ENCODE results near the gene TMCC3. TPM values are rescaled to one million over a fixed set of nuclear protein-coding genes. Genes with fewer than 3 reads are reported as not detected.
A peak's percentile ranks its signal among the peaks of the same experiment; 100 is the strongest.
"Not testable (repeated sequence)": the region's sequence is repeated elsewhere in the genome, so short reads cannot be mapped to it uniquely, and the experiment has no call there.

Gene TMCC3
- total RNA-seq, 4 donors from 2014 or later: 11.2 to 18.1 (median 16.4) TPM

- H3K27ac ChIP-seq: no peak overlapping the region
- no peak for DNase-seq (ENCODE audit: low spot score in 2 of 2)
- peaks cover 47% of the 10 kb centered on the region for H3K4me1 ChIP-seq
- WGBS: 88% methylated on average over 3 of the region's 3 CpGs
- no peaks in the 10 kb centered on the region for H3K36me3 ChIP-seq
- H3K9me3 ChIP-seq: no peaks in the 10 kb centered on the region
- no peak overlapping the region for H3K4me3 ChIP-seq
- H3K27me3 ChIP-seq: no peaks in the 10 kb centered on the region
- TF ChIP-seq POLR2A (IDR thresholded peaks at IDR 0.05): no peak
- TF ChIP-seq POLR2AphosphoS5 (IDR thresholded peaks at IDR 0.05): no peak
- TF ChIP-seq EP300 (IDR thresholded peaks at IDR 0.05): no peak
- TF ChIP-seq CTCF (IDR thresholded peaks at IDR 0.05): no peak
These were observed 33.3 kb downstream of the TMCC3 start for GRCh38 chr12:94617101-94617500.

GRCh38 chr12:94616203-94616729, 34.1 kb downstream of the TMCC3 start:
- DNase-seq (ENCODE audit: low spot score in 2 of 2): no peak
- TF ChIP-seq EP300 (IDR thresholded peaks at IDR 0.05) (no peak), POLR2AphosphoS5 (IDR thresholded peaks at IDR 0.05) (no peak), POLR2A (IDR thresholded peaks at IDR 0.05) (no peak), CTCF (IDR thresholded peaks at IDR 0.05) (no peak)
- Histone ChIP-seq H3K9me3 (no peaks in the 10 kb centered on the region), H3K36me3 (no peaks in the 10 kb centered on the region), H3K4me1 (peaks cover 41% of the 10 kb centered on the region), H3K27ac (peak overlapping the region; percentile 63), H3K4me3 (peak overlapping the region; percentile 27), H3K27me3 (no peaks in the 10 kb centered on the region)
- 82% methylated on average over 11 of the region's 11 CpGs for WGBS

- DNase-seq (ENCODE audit: low spot score in 2 of 2): no peak
- Histone ChIP-seq H3K27ac (peak overlapping the region; percentile 63), H3K27me3 (no peaks in the 10 kb centered on the region), H3K4me3 (peak overlapping the region; percentile 27), H3K36me3 (no peaks in the 10 kb centered on the region), H3K4me1 (peaks cover 35% of the 10 kb centered on the region), H3K9me3 (no peaks in the 10 kb centered on the region)
- TF ChIP-seq CTCF (IDR thresholded peaks at IDR 0.05) (no peak), POLR2AphosphoS5 (IDR thresholded peaks at IDR 0.05) (no peak), EP300 (IDR thresholded peaks at IDR 0.05) (no peak), POLR2A (IDR thresholded peaks at IDR 0.05) (no peak)
- WGBS: 31% methylated on average over 14 of the region's 14 CpGs
These were observed 34.8 kb downstream of the TMCC3 start for GRCh38 chr12:94615260-94616181.

GRCh38 chr12:94614288-94614721, 36.1 kb downstream of the TMCC3 start:
- Histone ChIP-seq H3K27me3 (no peaks in the 10 kb centered on the region), H3K4me3 (no peak overlapping the region), H3K4me1 (peaks cover 32% of the 10 kb centered on the region), H3K9me3 (no peaks in the 10 kb centered on the region), H3K36me3 (no peaks in the 10 kb centered on the region), H3K27ac (no peak overlapping the region)
- 74% methylated on average over 3 of the region's 3 CpGs for WGBS
- no peak for DNase-seq (ENCODE audit: low spot score in 2 of 2)
- TF ChIP-seq POLR2AphosphoS5 (IDR thresholded peaks at IDR 0.05): no peak
- no peak for TF ChIP-seq CTCF (IDR thresholded peaks at IDR 0.05)
- no peak for TF ChIP-seq POLR2A (IDR thresholded peaks at IDR 0.05)
- no peak for TF ChIP-seq EP300 (IDR thresholded peaks at IDR 0.05)

- Histone ChIP-seq H3K27me3 (no peaks in the 10 kb centered on the region), H3K4me1 (peaks cover 5% of the 10 kb centered on the region), H3K27ac (no peak overlapping the region), H3K36me3 (no peaks in the 10 kb centered on the region), H3K4me3 (no peak overlapping the region), H3K9me3 (no peaks in the 10 kb centered on the region)
- no peak for DNase-seq (ENCODE audit: low spot score in 2 of 2)
- TF ChIP-seq POLR2AphosphoS5 (IDR thresholded peaks at IDR 0.05) (no peak), CTCF (IDR thresholded peaks at IDR 0.05) (no peak), POLR2A (IDR thresholded peaks at IDR 0.05) (no peak), EP300 (IDR thresholded peaks at IDR 0.05) (no peak)
- 75% methylated on average over 5 of the region's 5 CpGs for WGBS
These were observed 40.4 kb downstream of the TMCC3 start for GRCh38 chr12:94609917-94610443.

GRCh38 chr12:94606810-94607209, 43.5 kb downstream of the TMCC3 start:
- not testable (repeated sequence) for H3K4me1 ChIP-seq; H3K27ac ChIP-seq; H3K27me3 ChIP-seq; H3K4me3 ChIP-seq; DNase-seq (ENCODE audit: low spot score in 2 of 2); H3K9me3 ChIP-seq; H3K36me3 ChIP-seq
- 75% methylated on average over 6 of the region's 6 CpGs for WGBS

Measured in suprapubic skin (tissue), 4 donors.